HPDE6-E6E7 (cell line): Measurements from ENCODE around the gene CMBL.
"Not testable (repeated sequence)": the region's sequence is repeated elsewhere in the genome, so short reads cannot be mapped to it uniquely, and the experiment has no call there.

Experiments
- DNase-seq: peaks from one replicate; pipeline ENCODE4 v3.0.0; 2011; ENCODE audit warnings: missing footprints; ENCODE audit errors: extremely low spot score

The CMBL gene

GRCh38 chr5:10307206-10308148 is at the start of gene CMBL:
TSS of gene CMBL (minus strand) at chr5:10307902. CDS start at chr5:10290762, 17,140 bp downstream.
- peak; percentile 72 for DNase-seq

DNA sequence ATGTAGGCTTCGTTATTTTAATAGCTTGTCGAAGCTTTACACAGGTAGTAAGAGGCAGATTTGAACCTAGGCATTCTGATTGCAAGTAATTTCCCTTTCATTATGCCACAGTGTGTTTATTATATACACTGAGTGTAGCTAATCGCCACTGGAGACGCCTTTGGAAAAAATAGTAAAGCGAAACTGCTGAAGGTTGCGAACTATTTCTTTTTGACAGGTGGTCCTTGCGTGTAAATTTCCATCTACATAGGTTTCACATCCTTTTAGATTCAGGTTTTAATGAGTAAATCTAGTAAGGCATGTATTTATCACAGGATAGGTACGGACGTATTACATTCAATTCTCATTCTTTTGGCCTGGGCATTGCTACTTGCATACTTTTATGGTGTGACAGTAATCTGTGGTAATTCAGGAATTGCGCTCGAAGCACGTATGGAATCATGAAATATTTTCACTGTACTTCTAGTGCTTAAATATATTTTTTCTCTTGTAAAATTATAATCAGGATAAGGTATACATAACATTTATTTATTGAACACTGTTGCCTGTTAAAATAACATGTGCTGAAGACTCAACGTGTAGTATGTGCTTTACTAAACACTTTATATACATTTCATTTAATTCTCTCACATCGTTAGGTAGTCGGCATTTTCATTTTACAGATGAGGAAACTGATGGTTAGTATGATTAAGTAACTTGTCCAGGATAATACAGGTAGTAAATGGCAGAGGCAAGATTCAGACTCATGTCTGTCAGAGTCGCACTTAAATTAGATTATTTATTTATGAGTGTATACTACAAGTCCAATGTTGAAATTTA is 47.6 kb upstream of the CMBL start:
- DNase-seq, result no peak

DNA sequence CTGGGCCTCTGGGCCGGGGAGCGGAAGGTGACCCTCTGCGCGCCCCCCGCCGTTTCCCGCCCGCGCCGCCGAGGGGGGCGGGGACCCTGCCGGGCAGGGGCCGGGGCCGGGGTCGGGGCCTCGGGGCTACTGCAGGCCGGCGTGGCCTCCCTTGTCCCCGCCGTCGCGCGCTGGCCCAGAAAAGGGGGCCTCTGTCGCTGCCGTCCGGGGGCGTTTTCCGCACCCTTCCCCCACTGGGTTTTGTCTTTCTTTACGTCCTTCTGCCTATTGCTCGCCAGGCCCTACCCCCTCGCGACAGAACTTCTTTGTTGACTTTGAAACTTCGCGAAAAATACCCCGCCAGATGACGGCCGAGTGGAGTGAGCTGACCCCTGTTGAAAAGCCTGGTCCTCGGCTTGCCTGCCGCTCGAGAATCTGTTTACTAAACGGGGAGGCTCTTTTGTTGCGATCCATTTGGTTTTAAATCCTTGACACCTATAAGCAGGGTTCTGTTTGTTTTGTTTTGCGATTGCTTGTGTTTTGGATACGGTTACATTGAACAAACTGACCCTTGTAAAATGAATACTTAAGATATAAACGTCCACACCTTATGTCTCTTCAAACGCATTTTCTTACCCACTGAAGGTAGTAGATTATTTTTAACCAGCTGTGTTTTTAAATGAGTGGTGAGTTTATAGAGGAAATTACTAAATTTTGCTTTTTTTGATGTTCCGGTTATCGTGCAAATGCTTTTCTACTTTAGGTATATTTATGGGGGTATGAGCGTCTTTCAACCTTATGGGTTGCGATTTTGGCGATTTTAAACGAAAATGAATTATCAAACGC is 46.6 kb upstream of the CMBL start:
- no peak for DNase-seq

GRCh38 chr5:10353241-10354047 is 45.7 kb upstream of the CMBL start, which contains the start of gene MARCHF6:
TSS of gene MARCHF6 (plus strand) at chr5:10353695. CDS start at chr5:10353899, 204 bp downstream.
- peak; percentile 77 for DNase-seq

DNA sequence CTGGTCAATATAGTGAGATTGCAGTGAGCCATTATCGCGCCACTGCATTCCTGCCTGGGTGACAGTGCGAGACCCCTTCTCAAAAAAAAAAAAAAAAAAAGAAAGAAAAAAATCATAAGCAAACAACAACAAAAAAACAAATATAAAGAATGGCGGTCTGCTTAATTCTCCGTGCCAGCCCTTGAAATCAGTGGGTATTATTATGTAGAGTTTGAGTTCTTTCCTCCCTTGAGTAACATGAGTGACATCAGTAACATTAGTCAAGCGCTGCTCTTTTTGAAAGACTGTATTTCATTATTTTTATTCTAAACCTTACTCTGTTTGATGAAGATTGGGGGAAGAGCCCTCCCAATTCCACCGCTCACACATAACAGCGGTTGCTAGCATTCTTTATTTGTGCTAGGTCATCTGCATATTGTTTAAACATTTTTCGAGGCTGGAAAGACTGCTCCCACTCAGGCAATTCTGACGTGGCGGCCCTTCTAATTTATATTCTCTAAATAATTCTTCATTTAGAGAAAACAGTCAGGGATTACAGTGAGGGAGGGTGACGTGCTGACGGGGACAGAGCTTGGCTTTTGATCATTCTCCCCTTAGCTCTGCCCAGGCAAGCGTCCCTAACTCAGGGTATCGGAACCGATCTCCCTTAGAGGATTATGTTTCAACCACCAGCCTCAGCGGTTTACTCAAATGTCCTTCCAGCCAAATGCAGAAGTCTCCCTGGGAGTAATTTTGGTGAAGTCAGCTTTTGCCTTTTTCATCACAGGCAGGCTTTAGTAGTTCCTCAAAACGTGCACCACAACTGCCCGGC is 44.9 kb upstream of the CMBL start:
- DNase-seq, result no peak

- DNase-seq, result no peak
These were observed 44.2 kb upstream of the CMBL start for GRCh38 chr5:10351919-10352318.

DNA sequence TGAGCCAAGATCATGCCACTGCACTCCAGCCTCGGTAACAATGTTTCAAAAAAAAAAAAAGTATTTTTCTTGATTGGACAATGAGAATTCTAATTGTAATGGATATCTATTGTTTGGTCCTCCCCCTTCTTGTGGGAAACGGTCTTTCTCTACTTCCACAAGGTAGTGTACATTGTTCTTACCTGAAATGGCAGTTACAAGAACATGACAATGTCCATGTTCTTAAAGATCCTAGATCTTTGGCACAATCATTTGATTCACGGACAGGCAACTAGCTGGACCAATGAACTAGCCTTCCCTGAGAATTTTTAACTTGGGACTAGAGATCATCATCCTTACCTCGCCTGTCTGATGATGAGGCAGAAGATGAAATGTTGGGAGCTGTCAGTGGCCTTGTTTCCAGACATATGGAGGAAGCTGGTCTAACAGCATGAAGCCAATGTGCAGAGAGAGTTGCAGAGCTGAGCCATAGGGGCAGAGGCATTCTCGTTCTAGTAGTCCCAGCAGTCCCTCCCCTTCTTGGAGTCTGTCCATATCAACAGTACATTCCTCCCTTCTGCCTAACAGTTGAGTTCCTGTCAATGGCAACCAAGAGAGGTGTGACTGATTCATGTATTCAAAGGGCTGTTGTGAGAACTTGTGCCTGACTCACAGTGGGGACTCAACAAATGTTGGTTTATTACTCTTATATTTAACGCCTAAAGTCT is 43.6 kb upstream of the CMBL start:
- no peak for DNase-seq

DNA sequence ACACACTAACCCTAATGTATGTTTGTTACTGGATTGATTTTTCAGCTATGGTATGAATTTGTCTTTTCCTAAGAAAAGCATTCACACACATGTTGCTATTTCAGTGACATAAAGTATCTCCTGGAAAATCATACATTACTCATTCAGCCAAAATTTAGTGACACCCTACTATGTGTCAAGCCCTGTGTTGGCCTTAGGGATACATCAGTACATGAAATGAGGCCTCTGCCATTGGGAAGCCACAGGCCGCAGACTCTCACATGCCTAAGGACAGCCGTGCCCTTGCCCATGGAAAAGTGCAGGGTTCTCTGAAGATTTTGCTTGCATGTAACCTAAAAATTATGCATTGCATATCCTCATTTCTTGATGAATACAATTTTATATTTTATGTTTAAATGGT is 40.6 kb upstream of the CMBL start:
- no peak for DNase-seq

DNA sequence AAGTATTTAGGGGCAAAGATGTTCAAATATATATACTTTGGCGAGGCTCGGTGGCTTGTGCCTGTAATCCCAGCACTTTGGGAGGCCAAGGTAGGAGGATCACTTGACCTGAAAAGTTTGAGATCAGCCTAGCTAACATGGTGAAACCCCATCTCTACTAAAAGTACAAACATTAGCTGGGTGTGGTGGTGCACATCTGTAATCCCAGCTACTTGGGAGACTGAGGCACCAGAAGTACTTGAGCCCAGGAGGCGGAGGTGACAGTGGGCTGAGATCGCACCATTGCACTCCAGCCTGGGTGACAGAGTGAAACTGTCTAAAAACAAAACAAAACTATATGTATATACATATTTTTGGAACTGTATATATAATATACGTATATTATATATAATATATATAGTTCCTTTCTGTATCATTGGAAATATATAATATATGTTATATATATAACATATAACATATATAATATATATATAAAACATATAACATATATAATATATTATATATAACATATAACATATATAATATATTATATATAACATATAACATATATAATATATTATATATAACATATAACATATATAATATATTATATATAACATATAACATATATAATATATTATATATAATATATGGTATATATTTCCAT is 36.9 kb upstream of the CMBL start:
- not testable (repeated sequence) for DNase-seq

DNA sequence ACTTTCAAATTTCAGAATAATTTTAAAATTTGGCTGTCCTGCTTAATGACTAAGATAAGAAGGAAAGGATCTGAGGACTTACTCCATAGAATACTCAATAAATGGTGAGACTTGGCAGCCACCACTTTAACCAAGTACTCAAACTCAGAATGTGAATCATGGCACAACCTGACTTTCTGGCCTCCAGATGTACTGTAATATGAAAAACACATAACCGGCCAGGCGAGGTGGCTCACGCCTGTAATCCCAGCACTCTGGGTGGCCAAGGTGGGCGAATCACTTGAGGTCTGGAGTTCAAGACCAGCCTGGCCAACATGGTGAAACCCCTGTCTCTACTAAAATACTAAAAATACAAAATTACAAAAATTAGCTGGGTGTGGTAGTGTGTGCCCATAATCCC is 35.8 kb upstream of the CMBL start:
- DNase-seq, result no peak

- DNase-seq, result no peak
These were observed 32.3 kb upstream of the CMBL start for GRCh38 chr5:10339958-10340357.

GRCh38 chr5:10339058-10339811 is 31.5 kb upstream of the CMBL start:
- no peak for DNase-seq

GRCh38 chr5:10338686-10339057 is 31.0 kb upstream of the CMBL start:
- DNase-seq, result no peak

GRCh38 chr5:10337986-10338385 is 30.3 kb upstream of the CMBL start:
- DNase-seq, result no peak

DNA sequence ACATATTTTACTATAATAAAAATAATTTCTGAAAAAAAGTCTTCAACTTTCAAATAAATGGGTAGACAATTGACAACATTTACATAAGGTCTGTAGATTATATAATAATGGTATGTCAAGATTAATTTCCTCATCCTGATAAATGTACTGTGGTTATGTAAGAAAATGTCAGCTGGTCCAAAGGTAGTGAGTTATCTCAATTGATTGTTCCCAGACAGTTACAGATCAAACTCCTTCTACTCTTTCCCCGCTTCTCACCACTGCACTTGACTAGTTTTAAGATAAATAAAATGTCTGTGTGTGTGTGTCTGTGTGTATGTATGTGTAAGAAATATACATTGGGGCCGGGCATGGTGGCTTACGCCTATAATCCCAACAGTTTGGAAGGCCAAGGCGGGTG is 29.4 kb upstream of the CMBL start:
- no peak for DNase-seq

DNA sequence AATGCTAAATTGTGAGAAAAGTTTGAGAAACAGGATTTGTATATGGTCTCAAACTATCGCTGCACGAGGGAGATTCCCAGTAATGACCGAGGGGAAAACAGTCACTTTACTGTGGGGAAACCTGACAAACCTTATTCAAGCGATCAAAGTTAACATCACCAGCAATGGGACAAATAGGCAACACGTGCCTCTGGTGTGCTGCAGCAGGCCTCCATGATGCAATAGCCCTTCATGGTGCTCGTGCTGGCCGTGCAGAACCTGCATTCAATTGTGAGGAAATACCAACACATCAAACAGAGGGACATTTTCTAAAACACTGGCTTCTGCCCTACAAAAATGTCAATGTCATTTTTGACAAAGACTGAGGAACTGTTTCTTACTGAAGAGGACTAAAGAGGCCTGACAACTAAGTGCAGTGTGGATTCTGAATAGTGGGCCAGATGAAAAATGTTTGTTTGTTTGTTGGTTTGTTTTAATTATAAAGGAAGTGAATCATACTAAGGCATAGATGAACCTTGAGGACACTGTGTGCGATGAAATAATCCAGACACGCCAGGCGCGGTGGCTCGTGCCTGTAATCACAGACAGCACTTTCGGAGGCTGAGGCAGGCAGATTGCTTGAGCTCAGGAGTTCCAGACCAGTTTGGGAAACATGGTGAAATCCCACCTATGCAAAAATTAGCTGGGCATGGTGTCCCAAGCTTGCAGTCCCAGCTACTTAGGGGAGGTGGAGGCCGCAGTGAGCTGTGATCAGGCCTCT is 28.2 kb upstream of the CMBL start:
- no peak for DNase-seq

- no peak for DNase-seq
These were observed 27.1 kb upstream of the CMBL start for GRCh38 chr5:10334831-10335230.
